Prostate gland (tissue), 2 donors: ENCODE results near the gene UBE2U. TPM values are rescaled to one million over a fixed set of nuclear protein-coding genes. Genes with fewer than 3 reads are reported as not detected.
"Not testable (repeated sequence)": the region's sequence is repeated elsewhere in the genome, so short reads cannot be mapped to it uniquely, and the experiment has no call there.

Source experiments
- DNase-seq: peaks from one replicate; pipeline ENCODE4 v3.0.0-alpha.2; 2019; ENCODE audit warnings: low spot score
- H3K27ac ChIP-seq, 2 donors: fragments of 200-600 bp; sonication (generic); 2 replicates each; pipeline ENCODE4 v1.5.1; 2017 to 2019
- H3K27me3 ChIP-seq: fragments of 200-600 bp; sonication (generic); replicated peaks from 2 replicates; pipeline ENCODE4 v1.5.1; 2019; ENCODE audit not compliant: insufficient read depth
- H3K36me3 ChIP-seq, 2 donors: fragments of 200-600 bp; sonication (generic); 1 replicate in 1 of 2; 2 replicates in 1 of 2; pipeline versions ENCODE4 v1.5.1 to v1.8.1; 2017 to 2019
- H3K4me1 ChIP-seq: fragments of 200-600 bp; sonication (generic); replicated peaks from 2 replicates; pipeline ENCODE4 v1.5.1; 2019
- H3K4me3 ChIP-seq, 2 donors: fragments of 200-600 bp; sonication (generic); 2 replicates each; pipeline ENCODE4 v1.5.1; 2017 to 2019
- H3K9me3 ChIP-seq: fragments of 200-600 bp; sonication (generic); 2 replicates; pipeline ENCODE4 v1.5.1; 2017
- POLR2A ChIP-seq: fragments of 450-650 bp; IDR thresholded peaks from one replicate; pipeline ENCODE4 v1.6.1; 2016; ENCODE audit warnings: antibody characterized with exemption, mild to moderate bottlenecking
- POLR2AphosphoS5 ChIP-seq: sonication (generic); formaldehyde crosslinking; IDR thresholded peaks from one replicate; pipeline ENCODE4 v1.6.1; 2017; ENCODE audit warnings: antibody characterized with exemption
- WGBS: methylation state at CpG from one replicate; pipeline ENCODE4 v1.1.5; 2018; 5-methylcytosine and 5-hydroxymethylcytosine counted together
- intact Hi-C: fragments of 100-400 bp; cut with DNase I; formaldehyde crosslinking; loops from one replicate; pipeline ENCODE4 v1.14.2; 2022
- total RNA-seq, 2 donors: library from RNA; depleted of rRNA; stranded (reverse); fragments of >200 nt; gene quantifications; one replicate each; pipeline ENCODE4 v1.1.0, GENCODE V29; 2016
- TF ChIP-seq, protein P1 (sequence below), 4 experiments: fragments of 200-600 bp in 2 of 4; fragments of 450-650 bp in 2 of 4; sonication (generic) in 2 of 4; IDR thresholded peaks; 1 replicate in 3 of 4; 2 replicates in 1 of 4; pipeline ENCODE4 v1.5.1; 2016 to 2019; ENCODE audit warnings: antibody characterized with exemption in 4 of 4, mild to moderate bottlenecking in 2 of 4, moderate library complexity in 2 of 4

The UBE2U gene
- total RNA-seq, 2 donors from 2014 or later, result 1.8 TPM; not detected in 1

DNA sequence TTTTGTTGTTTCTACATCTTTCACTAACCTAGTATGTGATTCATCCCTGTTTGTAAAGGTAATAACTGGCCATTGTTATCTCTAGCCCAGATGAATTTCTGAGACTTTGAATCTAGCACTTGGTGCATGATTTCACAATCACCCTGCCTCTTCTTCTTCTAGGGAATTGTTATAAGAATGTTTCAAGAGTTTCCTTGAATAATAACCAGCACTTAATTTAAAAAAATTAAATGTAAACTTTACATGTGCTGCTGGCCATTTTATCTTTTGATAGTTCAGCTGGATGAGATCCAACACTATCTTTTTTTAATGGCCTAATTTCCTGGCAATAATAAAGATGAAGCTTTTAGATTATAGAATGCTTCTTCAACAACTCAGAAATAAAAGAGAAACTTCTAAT lies 31.8 kb downstream of the UBE2U start:
- intact Hi-C loops, result loop anchor here (10.0 kb wide), 1 partner anchor 300 kb away; no protein-coding TSS in a partner anchor

DNA sequence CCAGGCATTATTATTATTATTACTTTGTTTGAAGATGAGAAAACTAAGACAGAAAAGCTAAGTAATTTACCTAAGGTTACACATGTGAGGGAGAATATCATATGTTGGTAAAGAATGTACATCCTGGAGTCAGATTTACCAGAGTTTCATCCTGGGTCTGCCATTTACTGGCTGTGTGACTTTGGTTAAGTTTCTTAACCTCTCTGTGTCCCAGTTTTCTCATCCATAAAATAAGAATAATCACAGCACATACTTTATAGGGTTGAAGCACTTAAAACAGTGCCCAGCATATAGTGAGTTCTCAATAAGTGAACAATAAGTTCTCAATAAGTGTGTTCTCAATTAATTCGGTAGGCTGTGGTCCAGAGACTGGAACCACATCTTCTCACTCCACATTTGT lies 32.5 kb downstream of the UBE2U start:
- Histone ChIP-seq H3K9me3 (no peaks in the 10 kb centered on the region), H3K4me3 (no peak overlapping the region), H3K36me3 (no peaks in the 10 kb centered on the region), H3K27me3 (no peaks in the 10 kb centered on the region), H3K27ac (no peak overlapping the region), H3K4me1 (no peaks in the 10 kb centered on the region)
- 97% methylated on average over 1 of the region's 1 CpG for WGBS
- no peak for DNase-seq
- intact Hi-C loops, result loop anchor here (10.0 kb wide), 1 partner anchor 301 kb away; no protein-coding TSS in a partner anchor
- TF ChIP-seq, protein P1, sequence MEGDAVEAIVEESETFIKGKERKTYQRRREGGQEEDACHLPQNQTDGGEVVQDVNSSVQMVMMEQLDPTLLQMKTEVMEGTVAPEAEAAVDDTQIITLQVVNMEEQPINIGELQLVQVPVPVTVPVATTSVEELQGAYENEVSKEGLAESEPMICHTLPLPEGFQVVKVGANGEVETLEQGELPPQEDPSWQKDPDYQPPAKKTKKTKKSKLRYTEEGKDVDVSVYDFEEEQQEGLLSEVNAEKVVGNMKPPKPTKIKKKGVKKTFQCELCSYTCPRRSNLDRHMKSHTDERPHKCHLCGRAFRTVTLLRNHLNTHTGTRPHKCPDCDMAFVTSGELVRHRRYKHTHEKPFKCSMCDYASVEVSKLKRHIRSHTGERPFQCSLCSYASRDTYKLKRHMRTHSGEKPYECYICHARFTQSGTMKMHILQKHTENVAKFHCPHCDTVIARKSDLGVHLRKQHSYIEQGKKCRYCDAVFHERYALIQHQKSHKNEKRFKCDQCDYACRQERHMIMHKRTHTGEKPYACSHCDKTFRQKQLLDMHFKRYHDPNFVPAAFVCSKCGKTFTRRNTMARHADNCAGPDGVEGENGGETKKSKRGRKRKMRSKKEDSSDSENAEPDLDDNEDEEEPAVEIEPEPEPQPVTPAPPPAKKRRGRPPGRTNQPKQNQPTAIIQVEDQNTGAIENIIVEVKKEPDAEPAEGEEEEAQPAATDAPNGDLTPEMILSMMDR (IDR thresholded peaks at IDR 0.05), result no peak
- TF ChIP-seq POLR2A (no peak), POLR2AphosphoS5 (no peak)

More for the DNA sequence above, 31.8 kb downstream of the UBE2U start:
- no peak overlapping the region for H3K4me3 ChIP-seq
- no peaks in the 10 kb centered on the region for H3K27me3 ChIP-seq
- no peak for DNase-seq
- H3K27ac ChIP-seq, result no peak overlapping the region
- H3K36me3 ChIP-seq, result no peaks in the 10 kb centered on the region
- no peaks in the 10 kb centered on the region for H3K4me1 ChIP-seq
- no peak for TF ChIP-seq POLR2A
- TF ChIP-seq POLR2AphosphoS5, result no peak
- TF ChIP-seq, protein P1 (IDR thresholded peaks at IDR 0.05), result no peak
- H3K9me3 ChIP-seq, result no peaks in the 10 kb centered on the region

DNA sequence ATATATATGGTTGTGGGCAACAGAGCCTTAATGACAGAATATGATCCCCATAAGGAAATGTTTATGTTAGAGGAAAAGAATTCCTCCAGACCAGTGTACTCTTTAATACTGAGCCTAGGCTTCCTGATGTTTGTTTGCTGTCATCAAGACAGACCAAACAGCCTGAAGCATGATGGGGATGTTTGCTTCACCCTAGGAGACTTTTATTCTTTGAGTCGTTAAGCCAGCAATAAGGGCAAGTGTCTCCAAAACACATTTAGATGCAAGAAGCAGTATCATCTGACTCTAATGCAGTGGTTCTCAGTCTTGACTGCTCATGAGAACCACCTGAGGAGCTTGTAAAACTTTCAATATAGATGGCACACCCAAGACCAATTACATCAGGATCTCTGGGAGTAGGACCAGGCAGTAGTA lies 33.1 kb downstream of the UBE2U start:
- Histone ChIP-seq H3K9me3 (no peaks in the 10 kb centered on the region), H3K27me3 (no peaks in the 10 kb centered on the region), H3K4me3 (no peak overlapping the region), H3K27ac (no peak overlapping the region), H3K4me1 (no peaks in the 10 kb centered on the region), H3K36me3 (no peaks in the 10 kb centered on the region)
- 67% methylated on average over 1 of the region's 1 CpG for WGBS
- TF ChIP-seq POLR2A, result no peak
- TF ChIP-seq, protein P1 (IDR thresholded peaks at IDR 0.05), result no peak
- no peak for TF ChIP-seq POLR2AphosphoS5
- intact Hi-C loops, result loop anchor here (10.0 kb wide), 1 partner anchor 302 kb away; no protein-coding TSS in a partner anchor
- DNase-seq, result no peak

DNA sequence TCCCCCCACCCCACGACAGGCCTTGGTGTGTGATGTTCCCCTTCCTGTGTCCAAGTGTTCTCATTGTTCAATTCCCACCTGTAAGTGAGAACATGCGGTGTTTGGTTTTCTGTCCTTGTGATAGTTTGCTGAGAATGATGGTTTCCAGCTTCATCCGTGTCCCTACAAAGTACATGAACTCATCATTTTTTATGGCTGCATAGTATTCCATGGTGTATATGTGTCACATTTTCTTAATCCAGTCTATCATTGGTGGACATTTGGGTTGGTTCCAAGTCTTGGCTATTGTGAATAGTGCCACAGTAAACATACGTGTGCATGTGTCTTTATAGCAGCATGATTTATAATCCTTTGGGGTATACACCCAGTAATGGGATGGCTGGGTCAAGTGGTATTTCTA lies 36.1 kb downstream of the UBE2U start:
- H3K4me1 ChIP-seq, DNase-seq, H3K27ac ChIP-seq, H3K4me3 ChIP-seq, H3K36me3 ChIP-seq, H3K9me3 ChIP-seq, H3K27me3 ChIP-seq: not testable (repeated sequence)
- 89% methylated on average over 4 of the region's 4 CpGs for WGBS
- intact Hi-C loops, result loop anchor here (10.0 kb wide), 1 partner anchor 305 kb away; no protein-coding TSS in a partner anchor

DNA sequence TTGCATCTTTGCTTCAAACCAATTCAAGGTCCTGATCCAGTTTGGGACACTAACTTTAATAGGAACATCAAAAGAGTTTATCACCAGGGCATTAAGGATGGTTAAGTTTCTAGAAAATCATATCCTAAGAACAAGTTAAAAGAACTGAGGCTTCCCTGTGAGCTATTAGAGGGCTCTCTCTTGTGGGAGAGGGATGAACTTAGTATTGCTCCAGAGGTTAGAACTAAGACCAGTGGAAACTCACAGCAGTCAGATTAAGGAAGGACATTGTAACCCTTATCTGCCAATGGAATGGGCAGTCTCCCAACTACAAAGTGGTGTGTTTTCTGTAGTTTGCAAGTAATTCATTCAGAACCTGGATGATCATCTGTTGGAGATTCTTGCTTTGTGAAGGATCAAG lies 36.8 kb downstream of the UBE2U start:
- H3K9me3 ChIP-seq, result no peaks in the 10 kb centered on the region
- intact Hi-C loops, result loop anchor here (2.0 to 10.0 kb wide), 4 partner anchors 75 to 568 kb away; partner anchors contain the start of gene ROR1
- no peaks in the 10 kb centered on the region for H3K27me3 ChIP-seq
- TF ChIP-seq POLR2AphosphoS5 (no peak), POLR2A (no peak)
- TF ChIP-seq, protein P1 (IDR thresholded peaks at IDR 0.05), result no peak
- DNase-seq, result no peak
- H3K27ac ChIP-seq, result no peak overlapping the region
- no peaks in the 10 kb centered on the region for H3K4me1 ChIP-seq
- H3K36me3 ChIP-seq, result no peaks in the 10 kb centered on the region
- H3K4me3 ChIP-seq, result no peak overlapping the region
